ENCODE results near the gene RGL2. TPM values are rescaled to one million over a fixed set of nuclear protein-coding genes. Genes with fewer than 3 reads are reported as not detected.

The RGL2 gene
- total and polyA plus RNA-seq, 2 of the 13 experiments (the other 11 are each of a cell fraction or from before 2014, with no cell fraction given), result 22.9 to 47.4 TPM

- TF ChIP-seq ARID5B (CRISPR knock-in tag; IDR thresholded peaks at IDR 0.05) (no peak), YY1 (IDR thresholded peaks at IDR 0.05; ENCODE audit: insufficient read depth, insufficient replicate concordance, low read depth, low read length) (no peak), THYN1 (CRISPR knock-in tag; IDR thresholded peaks at IDR 0.05; ENCODE audit: borderline replicate concordance, low read depth) (no peak), TP53 (CRISPR knock-in tag; conservative IDR thresholded peaks at IDR 0.05) (no peak), BORCS8-MEF2B (CRISPR knock-in tag; IDR thresholded peaks at IDR 0.05) (no peak), U2AF2 (IDR thresholded peaks at IDR 0.05; ENCODE audit: low read depth, low read length) (no peak), PHB2 (IDR thresholded peaks at IDR 0.05; ENCODE audit: partially characterized antibody) (no peak), KAT2B (IDR thresholded peaks at IDR 0.05; ENCODE audit: borderline replicate concordance, low read depth, low read length) (no peak), ZSCAN31 (CRISPR knock-in tag; IDR thresholded peaks at IDR 0.05; ENCODE audit: low read depth) (no peak), NR2F1 (CRISPR knock-in tag; IDR thresholded peaks at IDR 0.05) (no peak), ZFP41 (CRISPR knock-in tag; IDR thresholded peaks at IDR 0.05; ENCODE audit: borderline replicate concordance) (no peak), CBX2 (IDR thresholded peaks at IDR 0.05; ENCODE audit: low read depth, low read length) (no peak), CBX2 (CRISPR knock-in tag; IDR thresholded peaks at IDR 0.05; ENCODE audit: low read depth) (no peak), E2F5 (CRISPR knock-in tag; conservative IDR thresholded peaks at IDR 0.05) (no peak), RBAK (CRISPR knock-in tag; IDR thresholded peaks at IDR 0.05) (no peak), MXI1 (IDR thresholded peaks at IDR 0.05; ENCODE audit: borderline replicate concordance, low read depth, low read length) (peak; percentile 13; the same call in 1 of the 3 replicates), ZNF142 (CRISPR knock-in tag; IDR thresholded peaks at IDR 0.05) (no peak), THAP8 (CRISPR knock-in tag; IDR thresholded peaks at IDR 0.05; ENCODE audit: borderline replicate concordance) (no peak)
Observed at GRCh38 chr6:33297956-33298772, 578 bp downstream of the RGL2 start (continued).

Data from HepG2 (cell line).